HG03558 (cell line): ENCODE results near the gene HCFC1R1.

Experiments
- ATAC-seq: cut with Tn5 transposase; IDR thresholded peaks from one replicate; pipeline ENCODE4 v1.9.1; 2021; ENCODE audit warnings: moderate number of reproducible peaks; ENCODE audit not compliant: unreplicated experiment; ENCODE audit errors: extremely low read depth

HCFC1R1 gene

GRCh38 chr16:3007059-3007956, 16.4 kb downstream of the HCFC1R1 start:
- no peak for ATAC-seq

DNA sequence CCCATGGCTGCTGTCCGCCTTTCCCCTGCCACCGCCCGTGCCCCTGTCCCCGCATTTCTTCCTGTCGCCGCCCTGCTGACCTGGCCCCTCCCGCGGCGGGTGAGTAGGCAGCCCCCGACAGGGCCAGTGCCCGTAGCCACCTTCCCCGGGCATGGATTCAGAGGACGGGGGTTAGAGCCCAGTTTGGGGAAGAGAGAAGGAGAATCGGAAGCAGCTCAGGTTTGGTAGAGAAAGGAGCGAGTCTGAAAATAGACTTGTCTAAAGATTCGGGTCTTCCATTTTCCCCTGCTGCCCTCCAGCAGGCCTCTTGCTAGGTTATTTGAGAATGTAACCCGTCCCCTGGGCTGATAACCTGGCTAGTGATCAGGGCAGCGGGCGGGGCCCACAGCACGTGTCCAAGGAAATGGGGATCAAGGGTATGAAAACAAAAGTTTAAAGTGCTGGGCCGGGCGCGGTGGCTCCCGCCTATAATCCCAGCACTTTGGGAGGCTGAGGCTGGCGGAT, 18.9 kb downstream of the HCFC1R1 start:
- ATAC-seq = no peak

DNA sequence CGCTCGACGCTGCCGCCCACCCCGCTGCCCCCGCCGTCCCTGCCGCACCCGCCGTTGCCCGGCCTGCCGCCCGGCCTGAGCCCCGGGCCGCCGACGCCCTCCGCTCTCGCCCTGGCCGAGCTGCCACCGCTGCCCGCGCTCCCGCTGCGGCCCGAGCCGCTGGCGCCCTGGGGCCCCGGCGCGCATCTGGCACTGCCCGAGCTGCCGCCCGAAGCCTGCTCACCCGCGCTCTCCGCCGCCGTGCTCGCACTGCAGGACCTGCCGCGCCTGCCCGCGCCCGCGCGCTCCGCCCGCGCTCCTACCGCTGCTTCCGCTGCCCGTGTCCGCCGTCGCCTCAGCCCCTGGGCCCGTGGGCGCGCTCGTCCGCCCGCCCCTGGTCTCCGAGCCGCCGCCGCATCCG, 19.4 kb downstream of the HCFC1R1 start:
- peak; percentile 4 for ATAC-seq

DNA sequence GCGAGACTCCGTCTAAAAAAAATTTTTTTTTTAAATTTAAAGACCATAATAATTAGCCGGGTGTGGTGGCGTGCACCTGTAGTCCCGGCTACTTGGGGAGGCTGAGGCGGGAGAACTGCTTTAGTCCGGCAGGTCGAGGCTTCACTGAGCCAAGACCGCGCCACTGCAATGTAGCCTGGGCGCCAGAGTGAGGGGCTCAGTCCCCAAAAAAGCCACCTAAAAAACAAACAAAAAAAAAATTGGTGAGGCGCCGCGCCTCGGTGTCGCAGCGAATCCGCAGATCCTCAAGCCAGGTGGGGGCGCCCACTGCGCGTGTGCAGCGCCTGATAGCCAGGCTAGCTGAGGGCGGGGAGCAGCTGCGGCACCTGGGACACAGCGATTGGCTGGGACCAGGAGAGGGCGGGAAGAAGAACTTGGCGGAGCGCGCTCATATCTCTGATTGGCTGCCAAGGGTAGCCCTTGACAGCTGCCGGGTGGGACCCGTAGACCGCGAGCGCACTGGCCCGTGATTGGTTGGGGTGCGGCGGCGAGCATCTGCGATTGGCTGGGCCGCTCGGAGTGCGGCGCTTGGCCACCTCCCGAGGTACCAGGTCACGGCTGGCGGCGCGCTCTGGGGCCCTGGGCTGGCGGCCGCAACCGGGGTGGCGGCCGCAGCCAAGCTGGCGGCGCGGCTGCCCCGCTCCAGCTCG, 20.0 kb downstream of the HCFC1R1 start:
- ATAC-seq = peak; percentile 87

DNA sequence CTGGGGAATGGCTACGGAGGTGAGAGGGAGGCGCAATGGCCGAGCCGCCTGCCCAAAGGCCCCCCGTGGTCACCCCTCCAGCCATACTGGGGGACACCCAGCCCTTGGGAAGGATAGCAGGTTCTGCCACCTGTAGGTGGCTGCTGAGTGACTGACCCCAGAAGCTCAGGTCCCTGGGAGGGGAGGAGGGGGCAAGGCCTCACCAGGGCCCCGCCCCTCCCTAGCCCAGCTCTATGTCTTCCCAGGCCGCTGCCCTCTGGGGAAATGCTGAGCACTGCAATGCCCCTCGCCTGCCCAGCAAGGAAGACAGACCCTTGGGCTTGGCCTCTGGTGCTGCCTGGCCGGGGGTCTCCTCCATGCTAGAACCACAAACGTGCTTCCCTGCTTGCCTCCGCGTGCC, 22.4 kb downstream of the HCFC1R1 start:
- ATAC-seq = no peak

- ATAC-seq = no peak
Measured at GRCh38 chr16:3000540-3000939, 23.2 kb downstream of the HCFC1R1 start.

DNA sequence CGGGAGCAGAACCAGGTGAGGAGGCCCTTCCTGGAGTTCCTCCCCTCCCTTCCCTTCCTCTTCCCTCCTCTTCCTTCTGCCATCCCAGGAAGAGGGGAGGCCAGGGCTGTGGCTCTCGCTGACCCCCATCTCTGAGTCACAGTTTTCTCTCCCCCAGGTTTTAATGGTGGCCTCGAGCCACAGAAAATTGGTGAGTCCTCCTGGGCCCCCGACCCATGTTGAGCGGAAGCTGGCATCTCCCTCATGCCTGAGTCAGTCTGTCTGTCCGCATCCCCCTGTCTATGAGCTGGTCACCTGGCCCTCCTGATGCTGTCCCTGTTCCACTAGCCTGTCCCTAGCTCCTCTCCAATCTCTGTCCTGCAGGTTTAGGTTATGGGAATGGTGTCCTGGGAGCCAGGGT, 23.8 kb downstream of the HCFC1R1 start:
- no peak for ATAC-seq

GRCh38 chr16:2996298-2996697, 27.4 kb downstream of the HCFC1R1 start:
- no peak for ATAC-seq

DNA sequence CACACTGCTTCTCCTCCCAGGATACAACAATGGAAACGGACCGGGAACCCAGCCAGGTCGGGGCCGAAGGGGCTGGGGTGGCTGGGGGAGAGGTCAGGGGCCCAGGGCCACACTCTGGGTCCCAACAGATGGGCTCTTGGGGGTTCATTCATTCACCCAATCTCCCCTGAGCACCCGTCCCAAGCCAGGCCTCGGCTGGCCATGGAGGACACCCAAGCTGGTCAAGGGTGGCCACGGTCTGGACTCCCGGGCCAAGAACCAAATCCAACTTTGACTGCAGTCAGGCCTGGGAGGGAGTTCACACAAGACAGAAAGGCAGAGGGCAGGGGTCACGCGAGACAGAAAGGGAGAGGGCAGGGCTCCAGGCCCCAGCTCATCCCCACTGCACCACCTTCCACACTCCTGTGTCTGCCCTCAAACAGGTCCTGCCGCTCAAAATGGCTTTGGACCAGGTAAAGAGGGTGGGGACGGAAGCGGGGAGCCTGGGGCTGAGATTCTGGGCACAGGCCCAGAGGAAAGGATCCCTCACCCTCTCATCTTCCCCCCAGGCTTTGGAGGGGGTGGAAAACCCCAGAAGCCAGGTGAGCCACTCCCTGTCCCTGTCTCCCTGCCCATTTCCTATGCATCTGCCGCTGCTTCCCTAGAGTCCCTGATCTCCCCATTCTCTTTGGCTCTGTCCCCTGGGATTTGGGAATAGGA, 31.2 kb downstream of the HCFC1R1 start:
- ATAC-seq = no peak

DNA sequence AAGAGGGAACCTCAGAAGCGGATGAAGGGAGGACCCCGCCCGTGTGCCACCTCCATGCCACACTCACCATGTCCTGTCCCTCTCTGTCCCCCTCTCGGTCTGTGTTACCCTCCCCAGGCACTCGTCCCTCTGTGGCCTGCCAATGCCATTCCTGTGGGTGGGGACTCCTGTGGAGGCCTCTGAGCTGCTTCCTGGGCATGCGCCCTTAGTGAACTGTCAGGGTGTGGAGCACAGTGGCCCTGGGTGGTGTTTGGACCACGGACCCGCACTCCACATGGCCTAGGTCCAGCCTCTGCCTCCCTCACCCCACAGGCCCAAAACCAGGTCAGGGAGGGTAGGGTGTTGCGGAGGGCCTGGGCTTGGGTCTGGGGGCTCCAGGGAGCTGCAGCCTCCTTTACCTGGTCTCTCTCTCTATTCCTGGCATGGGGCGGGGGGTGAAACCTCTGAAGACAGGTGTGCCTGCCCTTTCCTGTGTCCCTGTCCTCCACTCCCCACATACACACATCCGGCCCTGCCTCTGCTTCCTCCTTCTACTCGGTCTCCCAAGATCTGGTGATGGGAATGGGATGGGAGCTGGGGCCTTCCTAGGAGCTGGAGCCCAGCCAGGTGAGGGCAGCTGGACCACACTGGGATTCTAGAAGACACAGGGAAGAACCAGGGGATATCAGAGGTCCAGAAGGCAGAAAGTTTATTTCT, 32.0 kb downstream of the HCFC1R1 start:
- ATAC-seq = no peak

DNA sequence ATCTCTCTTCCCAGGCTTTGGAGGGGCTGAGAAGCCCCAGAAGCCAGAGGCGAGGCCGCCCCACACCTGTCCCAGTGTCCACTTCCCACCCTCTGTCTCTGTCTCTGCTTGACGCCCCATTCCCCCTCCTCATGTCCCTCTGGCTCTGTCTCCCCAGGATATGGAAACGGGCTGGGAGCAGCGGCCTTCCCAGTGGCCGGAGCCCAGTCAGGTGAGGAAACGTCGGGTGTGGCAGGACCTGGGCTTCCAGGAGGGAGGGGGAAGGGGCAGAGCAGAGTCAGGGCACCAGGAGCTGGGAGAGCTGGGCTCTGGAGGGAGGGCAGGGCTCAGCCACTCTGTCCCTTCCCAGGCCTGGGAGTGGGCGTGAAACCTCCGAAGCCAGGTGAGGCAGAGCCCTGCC, 32.9 kb downstream of the HCFC1R1 start:
- ATAC-seq = no peak

DNA sequence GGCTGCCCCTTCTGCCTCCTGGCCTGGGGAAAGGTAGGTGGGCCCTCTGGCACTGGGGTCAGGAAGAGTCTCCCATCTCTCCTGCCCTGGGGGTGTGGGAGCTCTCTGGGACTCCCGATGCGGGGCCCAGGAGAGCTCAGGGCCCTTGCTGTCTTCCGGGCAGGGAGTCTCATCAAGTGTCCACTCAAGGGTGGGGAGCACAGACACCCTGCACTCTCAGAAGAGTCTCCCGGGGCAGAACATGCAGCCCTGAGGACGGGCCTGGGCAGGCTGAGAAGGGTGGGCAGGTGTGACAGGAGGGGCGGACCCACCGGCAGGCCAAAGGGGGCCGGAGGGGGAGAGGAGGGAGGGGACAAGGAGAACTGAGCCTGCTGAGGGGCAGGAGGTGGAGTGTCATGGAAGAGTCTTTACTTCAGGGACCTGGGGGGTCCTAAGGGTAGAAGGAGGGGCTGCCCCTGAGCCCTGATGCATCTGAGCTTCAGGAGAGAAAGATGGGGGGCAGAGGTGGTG, 35.1 kb downstream of the HCFC1R1 start:
- no peak for ATAC-seq

GRCh38 chr16:2987833-2988232, 35.9 kb downstream of the HCFC1R1 start:
- ATAC-seq = no peak

DNA sequence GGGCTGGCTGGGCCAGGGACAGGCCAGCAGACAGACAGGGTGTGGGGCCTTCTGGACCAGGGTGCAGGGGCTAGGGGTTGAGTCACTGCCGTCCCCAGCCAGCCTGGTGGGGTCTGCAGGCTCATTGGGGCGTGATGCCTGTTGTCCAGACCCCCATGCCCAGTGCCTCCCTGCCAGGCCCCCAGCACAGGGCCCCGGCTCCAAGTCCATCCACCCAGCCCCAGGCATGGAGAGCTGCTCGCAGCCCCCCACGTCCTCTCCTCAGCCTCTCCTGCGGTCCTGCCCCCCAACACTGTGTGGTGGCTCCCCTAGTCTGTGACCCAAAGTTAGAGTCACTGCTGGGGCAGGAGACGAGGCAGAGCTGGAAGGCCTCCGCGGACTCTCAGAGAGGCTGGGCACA, 36.5 kb downstream of the HCFC1R1 start:
- ATAC-seq = no peak

DNA sequence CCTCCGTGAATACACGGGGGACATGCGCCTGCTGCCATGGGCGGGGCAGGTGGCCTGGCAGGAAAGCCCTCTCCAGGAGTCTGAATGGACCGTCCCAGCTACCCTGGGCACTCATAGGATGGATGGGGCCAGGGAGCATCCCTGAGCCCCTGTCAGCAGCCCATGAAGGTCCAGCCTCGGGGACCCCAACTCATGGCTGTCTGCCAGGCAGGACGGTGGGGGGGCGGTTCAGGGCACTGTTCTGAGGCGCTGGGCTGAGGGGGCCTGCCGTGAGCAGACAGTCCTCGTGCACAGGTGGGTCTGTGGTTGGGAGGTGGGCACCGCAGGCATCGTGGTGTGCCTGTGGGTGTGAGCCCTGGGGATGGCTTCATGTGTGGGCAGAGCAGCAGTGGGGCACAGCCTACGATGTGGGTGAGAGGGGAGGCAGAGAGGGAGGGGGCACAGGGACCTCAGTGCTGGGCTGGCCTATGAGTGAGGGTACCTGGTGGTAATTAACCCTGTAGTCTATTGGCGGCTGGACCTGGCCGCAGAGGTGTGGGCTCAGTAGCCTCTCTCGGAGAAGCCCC, 37.0 kb downstream of the HCFC1R1 start:
- no peak for ATAC-seq

GRCh38 chr16:2985893-2986355, 37.8 kb downstream of the HCFC1R1 start:
- no peak for ATAC-seq

DNA sequence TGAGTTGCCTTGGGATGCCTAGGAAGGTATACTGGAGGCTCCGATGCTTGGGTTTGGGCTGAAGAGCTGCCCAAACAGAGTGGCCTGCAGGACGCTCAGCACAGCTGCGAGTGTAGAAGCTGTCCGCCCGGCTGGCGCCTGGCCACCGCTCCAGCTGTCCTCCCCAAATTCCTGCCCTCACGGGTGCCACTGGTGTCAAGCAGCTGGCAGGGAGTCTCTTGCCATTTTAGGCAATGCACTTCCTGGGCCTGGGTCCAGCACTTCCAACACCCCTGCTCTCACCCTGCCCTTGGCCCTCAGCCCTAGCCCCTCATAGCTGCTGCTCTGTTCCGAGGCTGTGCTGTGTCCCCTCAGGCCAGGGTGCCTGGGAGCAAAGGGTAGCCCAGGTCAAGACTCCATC, 38.3 kb downstream of the HCFC1R1 start:
- no peak for ATAC-seq

DNA sequence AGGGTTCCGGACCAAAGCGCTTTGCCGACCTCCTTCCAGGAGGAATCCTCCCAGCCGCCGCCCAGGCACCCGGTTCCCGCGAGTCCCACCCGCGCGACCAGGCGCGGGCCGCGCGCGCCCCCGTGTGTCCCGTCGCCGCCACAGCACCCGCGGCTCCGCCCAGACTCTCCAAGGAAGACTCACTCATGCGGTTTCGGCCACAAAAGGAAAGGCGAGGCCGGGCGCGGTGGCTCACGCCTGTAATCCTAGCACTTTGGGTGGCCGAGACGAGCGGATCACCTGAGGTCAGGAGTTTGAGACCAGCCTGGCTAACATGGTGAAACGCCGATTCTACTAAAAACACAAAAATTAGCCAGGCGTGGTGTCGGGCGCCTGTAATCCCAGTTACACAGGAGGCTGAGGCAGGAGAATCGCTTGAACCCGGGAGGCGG, 40.0 kb downstream of the HCFC1R1 start:
- ATAC-seq = no peak

DNA sequence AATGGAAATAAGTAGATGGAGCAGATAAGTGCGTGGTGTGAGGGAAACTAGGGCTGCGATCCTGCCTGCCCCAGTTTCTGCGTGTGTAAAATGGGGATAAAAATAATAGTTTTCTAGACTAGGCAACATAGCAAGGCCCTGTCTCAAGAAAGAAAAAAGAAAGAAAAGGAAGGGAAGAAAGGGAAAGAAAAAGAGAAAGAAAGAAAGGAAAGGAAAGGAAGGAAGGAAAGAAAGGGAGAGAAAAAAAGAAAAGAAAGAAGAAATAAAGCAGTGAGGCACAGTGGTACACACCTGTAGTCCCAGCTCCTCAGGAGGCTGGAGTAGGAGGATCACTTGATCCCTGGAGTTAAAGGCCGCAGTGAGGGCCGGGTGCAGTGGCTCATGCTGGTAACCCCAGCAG, 41.3 kb downstream of the HCFC1R1 start:
- no peak for ATAC-seq

DNA sequence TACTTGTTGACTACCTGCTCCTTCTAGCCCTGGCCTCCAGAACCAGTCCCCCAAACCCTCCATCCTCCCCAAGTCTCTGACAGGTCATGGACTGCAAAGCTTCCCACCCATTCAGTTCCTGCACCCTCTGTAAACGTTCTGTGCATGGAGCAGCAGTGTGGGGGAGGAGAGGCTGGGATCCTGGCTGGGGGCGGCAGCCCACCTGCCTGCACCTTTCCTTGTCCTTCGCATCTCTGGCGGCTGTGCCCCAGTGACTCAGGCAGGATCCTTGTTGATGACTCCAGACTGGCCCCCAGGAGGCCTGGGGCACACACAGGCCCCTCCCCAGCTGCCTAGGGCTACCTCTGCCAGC, 41.9 kb downstream of the HCFC1R1 start:
- no peak for ATAC-seq
